Progenitor cell of endocrine pancreas (in vitro differentiated cells): ENCODE data around the gene BLVRB. TPM values are rescaled to one million over a fixed set of nuclear protein-coding genes. Genes with fewer than 3 reads are reported as not detected.

Experiments used
- DNase-seq: peaks from one replicate; pipeline ENCODE4 v3.0.0; 2021; ENCODE audit warnings: low spot score; ENCODE audit not compliant: unreplicated experiment
- H3K27ac Mint-ChIP-seq: 2 replicates; pipeline ENCODE4 v1.8.0; 2021; ENCODE audit warnings: mild to moderate bottlenecking, moderate library complexity, mixed read lengths
- H3K27me3 Mint-ChIP-seq: 2 replicates; pipeline ENCODE4 v1.8.0; 2021; ENCODE audit warnings: mixed read lengths
- H3K36me3 Mint-ChIP-seq: 2 replicates; pipeline ENCODE4 v1.8.0; 2022; ENCODE audit warnings: mixed read lengths; ENCODE audit not compliant: insufficient read depth
- H3K4me1 Mint-ChIP-seq: 2 replicates; pipeline ENCODE4 v1.8.0; 2021; ENCODE audit warnings: low read depth, mixed read lengths
- H3K4me3 Mint-ChIP-seq: 2 replicates; pipeline ENCODE4 v1.8.0; 2021; ENCODE audit warnings: low read depth, mild to moderate bottlenecking, moderate library complexity, mixed read lengths
- H3K9me3 Mint-ChIP-seq: 2 replicates; pipeline ENCODE4 v1.8.0; 2021; ENCODE audit warnings: low read depth, mixed read lengths
- CTCF ChIP-seq: fragments of 200-600 bp; sonication (generic); IDR thresholded peaks from one replicate; pipeline ENCODE4 v1.5.0; 2021; ENCODE audit warnings: antibody characterized with exemption, mild to moderate bottlenecking; ENCODE audit not compliant: unreplicated experiment
- total RNA-seq: library from RNA; stranded (reverse); gene quantifications from 2 replicates; pipeline ENCODE4 v1.2.1, GENCODE V29; 2021

BLVRB gene
- total RNA-seq, 1 donor from 2014 or later = 14.0 TPM

GRCh38 chr19:40419066-40419612 is 46.4 kb downstream of the BLVRB start:
- H3K27ac Mint-ChIP-seq = no peak overlapping the region
- H3K36me3 Mint-ChIP-seq = no peaks in the 10 kb centered on the region
- no peak for TF ChIP-seq CTCF
- H3K4me3 Mint-ChIP-seq = no peak overlapping the region
- H3K9me3 Mint-ChIP-seq = no peaks in the 10 kb centered on the region
- peaks cover 5% of the 10 kb centered on the region for H3K4me1 Mint-ChIP-seq
- DNase-seq = no peak
- H3K27me3 Mint-ChIP-seq = peaks cover 2% of the 10 kb centered on the region

GRCh38 chr19:40418040-40418439 is 47.5 kb downstream of the BLVRB start:
- no peak for TF ChIP-seq CTCF
- Mint-ChIP-seq H3K4me1 (peaks cover 6% of the 10 kb centered on the region), H3K27ac (no peak overlapping the region), H3K9me3 (no peaks in the 10 kb centered on the region), H3K36me3 (no peaks in the 10 kb centered on the region), H3K4me3 (no peak overlapping the region), H3K27me3 (peaks cover 5% of the 10 kb centered on the region)
- DNase-seq = no peak

GRCh38 chr19:40417643-40417981 is 47.9 kb downstream of the BLVRB start:
- H3K9me3 Mint-ChIP-seq = no peaks in the 10 kb centered on the region
- peaks cover 6% of the 10 kb centered on the region for H3K4me1 Mint-ChIP-seq
- no peak for TF ChIP-seq CTCF
- no peak overlapping the region for H3K27ac Mint-ChIP-seq
- no peak overlapping the region for H3K4me3 Mint-ChIP-seq
- peaks cover 5% of the 10 kb centered on the region for H3K27me3 Mint-ChIP-seq
- no peak for DNase-seq
- no peaks in the 10 kb centered on the region for H3K36me3 Mint-ChIP-seq

- Mint-ChIP-seq H3K4me3 (no peak overlapping the region), H3K4me1 (peaks cover 6% of the 10 kb centered on the region), H3K27ac (no peak overlapping the region), H3K36me3 (no peaks in the 10 kb centered on the region), H3K27me3 (peaks cover 5% of the 10 kb centered on the region), H3K9me3 (no peaks in the 10 kb centered on the region)
- no peak for TF ChIP-seq CTCF
- no peak for DNase-seq
Observed at GRCh38 chr19:40416918-40417642, 48.5 kb downstream of the BLVRB start.

GRCh38 chr19:40415768-40416167 is 49.8 kb downstream of the BLVRB start:
- Mint-ChIP-seq H3K27ac (no peak overlapping the region), H3K4me1 (peaks cover 2% of the 10 kb centered on the region), H3K27me3 (peaks cover 8% of the 10 kb centered on the region), H3K9me3 (no peaks in the 10 kb centered on the region), H3K4me3 (no peak overlapping the region), H3K36me3 (no peaks in the 10 kb centered on the region)
- no peak for DNase-seq
- no peak for TF ChIP-seq CTCF
